GM18909 (cell line): Measurements from ENCODE around the gene OTUD1.

Experiments
- ATAC-seq: cut with Tn5 transposase; IDR thresholded peaks from one replicate; pipeline ENCODE4 v1.9.1; 2021; ENCODE audit warnings: mild to moderate bottlenecking; ENCODE audit not compliant: unreplicated experiment, poor library complexity

OTUD1 gene

DNA sequence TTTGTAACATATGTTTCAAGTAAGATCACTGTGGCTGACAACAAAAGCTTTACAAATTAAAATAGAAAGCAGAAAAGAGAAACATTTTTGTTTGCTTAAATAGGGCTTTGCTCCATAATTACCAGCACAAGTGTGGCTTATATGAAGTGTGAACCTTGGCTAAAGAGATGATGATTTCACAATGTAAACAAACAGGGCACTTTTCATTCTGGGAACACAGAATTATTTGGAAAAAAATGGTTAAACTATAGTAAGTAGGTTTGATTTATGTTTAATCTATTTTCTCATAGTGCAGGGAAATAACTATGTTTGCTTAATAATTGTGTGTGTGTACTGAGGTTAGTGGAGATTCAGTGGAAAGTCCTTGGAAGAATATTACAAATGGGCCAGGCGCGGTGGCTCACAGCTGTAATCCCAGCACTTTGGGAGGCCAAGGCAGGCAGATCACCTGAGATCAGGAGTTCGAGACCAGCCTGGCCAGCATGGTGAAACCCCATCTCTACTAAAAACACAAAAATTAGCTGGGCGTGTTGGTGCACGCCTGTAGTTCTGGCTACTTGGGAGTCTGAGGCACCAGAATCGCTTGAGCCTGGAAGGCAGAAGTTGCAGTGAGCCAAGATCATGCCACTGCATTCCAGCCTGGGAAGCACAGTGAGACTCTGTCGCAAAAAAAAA, 19.1 kb upstream of the OTUD1 start:
- ATAC-seq = no peak

DNA sequence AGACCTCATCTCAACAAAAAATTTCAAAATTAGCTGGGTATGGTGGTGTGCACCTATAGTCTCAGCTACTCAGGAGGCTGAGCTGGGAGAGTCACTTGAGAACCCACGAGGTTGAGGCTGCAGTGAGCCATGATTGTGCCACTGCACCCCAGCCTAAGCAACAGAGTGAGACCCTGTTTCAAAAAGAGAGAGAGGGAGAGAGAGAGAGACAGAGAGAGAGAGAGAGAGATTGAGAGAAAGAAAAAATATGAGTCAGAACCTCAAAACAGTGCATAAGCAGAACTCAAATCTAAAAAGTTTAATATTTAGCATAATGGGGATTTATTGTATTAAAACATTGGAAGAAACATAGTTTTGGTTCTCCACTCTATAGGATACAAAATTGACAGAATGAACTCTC, 17.5 kb upstream of the OTUD1 start:
- ATAC-seq = no peak

DNA sequence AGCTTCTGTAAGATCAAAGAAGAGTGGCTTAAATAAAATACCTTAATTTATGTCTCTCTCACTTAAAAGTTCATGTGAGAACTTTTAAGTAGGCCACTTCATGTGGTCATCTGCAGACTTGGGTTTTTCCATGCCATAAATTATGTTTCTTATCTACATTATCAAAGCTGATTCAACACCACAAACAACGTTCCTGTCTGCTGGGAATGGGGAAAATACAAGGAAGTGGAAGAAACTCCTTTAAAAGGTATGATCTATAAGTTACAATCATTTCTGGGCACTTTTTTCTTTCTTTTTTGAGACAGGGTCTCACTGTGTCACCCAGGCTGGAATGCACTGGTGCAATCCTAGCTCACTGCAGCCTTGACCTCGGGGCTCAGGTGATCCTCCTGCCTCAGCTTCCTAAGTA, 16.9 kb upstream of the OTUD1 start:
- no peak for ATAC-seq

DNA sequence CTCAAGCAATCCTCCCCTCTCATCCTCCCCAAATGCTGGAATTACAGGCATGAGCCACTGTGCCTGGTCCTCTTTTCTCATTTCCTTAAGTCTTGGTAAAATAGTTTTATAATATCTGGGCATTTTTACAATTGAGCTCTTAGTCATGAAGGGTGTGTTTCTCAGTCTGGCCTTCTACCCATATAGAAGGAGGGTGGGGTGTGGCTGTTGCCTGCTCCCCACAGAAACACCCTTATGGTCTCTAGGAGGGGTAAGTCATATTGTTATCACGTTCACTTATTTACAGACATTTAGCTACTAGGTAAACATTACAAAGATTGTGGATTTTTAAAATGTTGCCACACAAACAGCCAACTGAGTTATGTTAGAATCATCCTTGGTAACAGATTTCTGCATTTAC, 6.7 kb upstream of the OTUD1 start:
- ATAC-seq = no peak

DNA sequence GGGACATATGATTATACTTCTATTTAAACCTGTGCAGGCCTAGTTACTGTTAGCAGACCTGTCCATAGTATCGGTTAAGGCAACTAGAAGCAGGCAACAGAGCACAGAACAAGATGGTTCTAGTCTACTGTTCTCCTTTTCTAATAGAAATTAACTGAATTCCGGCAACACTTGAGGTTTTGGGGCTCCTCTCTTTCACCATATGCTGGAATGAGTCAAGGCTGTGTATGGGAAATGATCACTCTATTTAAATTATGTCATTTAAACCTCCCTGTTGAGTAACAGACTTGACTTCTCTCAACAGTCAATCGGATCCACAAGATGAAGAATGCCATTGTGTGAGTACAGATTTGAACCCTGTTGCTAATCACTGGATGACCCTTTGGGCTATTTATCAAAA, 6.2 kb upstream of the OTUD1 start:
- ATAC-seq = no peak

DNA sequence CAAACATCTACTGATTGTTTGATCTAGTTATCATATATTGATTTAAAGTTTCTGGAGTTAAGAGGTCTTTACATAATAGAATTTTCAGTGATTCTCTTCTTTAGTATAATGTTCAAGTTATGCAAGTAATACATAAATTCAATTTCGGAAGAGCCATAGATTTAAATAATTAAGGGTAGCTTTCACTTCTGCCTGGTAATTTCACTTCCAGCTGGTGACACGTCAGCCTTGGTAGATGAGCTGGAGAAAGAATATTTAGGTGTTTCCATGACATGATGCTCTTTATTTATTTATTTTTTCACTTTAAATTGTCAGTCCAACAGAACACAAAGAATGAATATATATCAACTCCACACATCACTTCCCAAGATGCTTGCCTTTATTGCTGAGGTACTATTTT, 5.2 kb upstream of the OTUD1 start:
- no peak for ATAC-seq

DNA sequence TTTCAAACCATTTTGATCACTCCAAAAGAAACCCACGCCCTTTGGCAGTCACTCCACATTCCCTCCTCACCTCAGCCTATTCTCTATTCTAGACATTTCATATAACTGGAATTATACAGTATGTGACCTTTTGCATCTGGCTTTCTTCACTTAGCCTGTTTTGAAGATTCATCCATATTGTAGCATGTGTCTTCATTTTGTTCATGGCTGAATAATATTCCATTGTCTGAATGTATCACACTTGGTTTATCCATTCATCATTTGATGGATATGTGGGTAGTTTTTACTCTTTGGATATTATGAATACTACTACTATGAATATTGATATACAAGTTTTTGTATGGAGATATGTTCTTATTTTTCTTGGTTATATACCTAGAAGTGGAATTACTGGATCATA, 3.5 kb upstream of the OTUD1 start:
- ATAC-seq = no peak

DNA sequence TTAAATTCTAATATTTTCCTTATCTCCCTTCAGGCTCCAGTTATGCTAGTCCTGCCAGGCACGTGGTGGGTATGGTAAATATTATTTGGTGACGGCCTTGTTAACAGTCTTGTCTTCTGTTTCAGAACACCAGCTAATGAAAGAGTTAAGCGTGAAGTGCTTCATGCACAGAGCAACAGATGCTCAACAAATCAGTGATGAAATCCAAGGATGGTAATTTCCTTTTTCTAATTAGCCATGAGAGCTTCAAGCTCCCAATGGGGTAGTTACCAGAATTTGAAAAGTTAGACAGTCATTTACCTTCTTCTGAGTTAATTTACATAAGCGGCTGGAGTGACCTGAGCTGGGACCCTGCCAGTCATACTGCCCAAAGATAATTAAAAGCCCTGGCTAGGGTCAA, 1.9 kb upstream of the OTUD1 start:
- no peak for ATAC-seq

DNA sequence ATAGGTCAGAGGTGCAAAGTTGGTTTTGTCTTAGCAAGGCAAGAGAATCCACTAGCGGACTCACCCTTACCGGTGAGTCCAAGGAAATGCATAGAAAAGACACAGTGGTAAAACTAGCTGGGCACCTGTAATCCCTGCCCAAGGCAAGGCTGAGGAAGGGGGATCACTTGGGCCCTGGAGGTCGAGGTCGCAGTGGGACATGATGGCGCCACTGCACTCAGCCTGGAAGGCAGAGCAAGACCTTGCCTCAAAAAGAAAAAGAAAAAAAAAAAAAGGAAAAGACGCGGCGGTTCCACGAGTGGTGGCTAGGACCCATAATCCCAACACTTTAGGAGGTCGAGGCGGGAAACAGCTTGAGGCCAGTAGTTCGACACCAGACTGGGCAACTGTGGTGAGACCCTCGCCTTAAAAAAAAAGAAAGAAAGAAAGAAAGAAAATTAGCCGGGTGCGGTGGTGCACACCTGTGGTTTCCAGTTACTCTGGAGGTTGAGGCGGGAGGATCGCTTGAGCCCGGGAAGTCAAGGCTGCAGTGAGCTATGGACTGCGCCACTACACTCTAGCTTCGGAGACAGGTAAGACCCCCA, 820 bp upstream of the OTUD1 start:
- ATAC-seq = no peak

DNA sequence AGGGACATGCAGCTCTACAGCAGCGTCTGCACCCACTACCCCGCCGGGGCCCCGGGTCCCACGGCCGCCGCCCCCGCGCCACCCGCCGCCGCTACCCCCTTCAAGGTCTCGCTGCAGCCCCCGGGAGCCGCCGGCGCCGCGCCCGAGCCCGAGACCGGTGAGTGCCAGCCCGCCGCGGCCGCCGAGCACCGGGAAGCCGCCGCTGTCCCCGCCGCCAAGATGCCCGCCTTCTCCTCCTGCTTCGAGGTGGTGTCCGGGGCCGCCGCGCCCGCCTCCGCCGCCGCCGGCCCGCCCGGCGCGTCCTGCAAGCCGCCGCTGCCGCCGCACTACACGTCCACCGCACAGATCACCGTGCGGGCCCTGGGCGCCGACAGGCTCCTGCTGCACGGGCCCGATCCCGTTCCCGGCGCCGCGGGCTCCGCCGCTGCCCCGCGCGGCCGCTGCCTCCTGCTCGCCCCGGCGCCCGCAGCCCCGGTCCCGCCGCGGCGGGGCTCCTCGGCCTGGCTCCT, 631 bp downstream of the OTUD1 start:
- peak; percentile 17 for ATAC-seq

DNA sequence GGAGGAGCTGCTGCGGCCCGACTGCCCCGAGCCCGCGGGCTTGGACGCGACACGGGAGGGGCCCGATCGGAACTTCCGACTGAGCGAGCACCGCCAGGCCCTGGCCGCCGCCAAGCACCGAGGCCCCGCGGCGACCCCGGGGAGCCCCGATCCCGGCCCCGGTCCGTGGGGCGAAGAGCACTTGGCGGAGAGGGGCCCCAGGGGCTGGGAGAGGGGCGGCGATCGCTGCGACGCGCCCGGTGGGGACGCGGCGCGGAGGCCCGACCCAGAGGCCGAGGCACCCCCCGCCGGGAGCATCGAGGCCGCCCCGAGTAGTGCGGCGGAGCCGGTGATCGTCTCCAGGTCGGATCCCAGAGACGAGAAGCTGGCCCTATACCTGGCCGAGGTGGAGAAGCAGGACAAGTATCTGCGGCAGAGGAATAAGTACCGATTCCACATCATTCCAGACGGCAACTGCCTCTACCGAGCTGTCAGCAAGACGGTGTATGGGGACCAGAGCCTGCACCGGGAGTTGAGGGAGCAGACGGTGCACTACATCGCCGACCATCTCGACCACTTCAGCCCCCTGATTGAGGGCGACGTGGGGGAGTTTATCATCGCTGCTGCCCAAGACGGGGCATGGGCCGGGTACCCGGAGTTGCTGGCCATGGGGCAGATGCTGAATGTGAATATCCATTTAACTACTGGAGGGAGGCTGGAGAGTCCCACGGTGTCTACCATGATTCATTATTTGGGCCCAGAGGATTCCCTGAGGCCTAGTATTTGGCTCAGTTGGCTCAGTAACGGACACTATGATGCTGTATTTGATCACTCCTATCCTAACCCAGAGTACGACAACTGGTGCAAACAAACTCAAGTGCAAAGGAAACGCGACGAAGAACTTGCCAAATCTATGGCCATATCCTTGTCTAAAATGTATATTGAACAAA, 1.4 kb downstream of the OTUD1 start:
- peak; percentile 16 for ATAC-seq

DNA sequence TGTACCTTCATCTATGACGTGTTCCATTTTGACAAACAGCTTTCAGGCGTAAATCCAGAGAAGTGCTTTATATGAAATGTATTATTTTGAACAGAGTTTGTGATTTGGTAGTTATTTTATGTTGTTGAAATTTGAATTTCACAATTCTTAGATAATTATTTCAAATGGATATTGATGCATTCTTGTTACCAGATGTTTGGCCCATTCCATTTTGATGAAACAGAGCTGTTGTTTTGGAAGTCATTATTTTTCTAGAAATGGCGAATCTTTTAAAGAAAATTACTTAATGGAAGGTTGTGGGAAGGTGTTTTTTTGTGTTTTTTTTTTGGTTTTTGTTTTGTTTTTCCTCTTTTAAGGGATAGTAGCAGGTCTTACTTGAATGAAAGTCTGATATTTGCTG, 2.4 kb downstream of the OTUD1 start:
- no peak for ATAC-seq

DNA sequence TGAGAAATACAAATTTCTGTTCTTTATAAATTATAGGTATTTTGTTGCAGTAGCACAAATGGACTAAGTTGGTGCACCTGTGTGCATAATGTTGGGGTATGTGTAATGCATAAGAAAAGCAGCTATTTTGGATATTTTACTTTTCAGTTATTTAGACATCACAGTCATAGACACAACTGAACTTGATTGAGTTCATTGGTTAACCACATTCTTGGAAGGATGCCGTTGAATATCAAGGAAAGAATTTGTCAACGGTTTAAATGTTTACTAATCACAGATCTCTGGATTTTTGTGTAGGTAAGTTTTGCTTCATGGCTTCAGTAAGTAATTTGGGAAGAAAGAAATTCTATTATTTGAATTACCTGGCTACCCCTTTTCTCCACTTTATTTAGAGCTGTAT, 4.1 kb downstream of the OTUD1 start:
- no peak for ATAC-seq

DNA sequence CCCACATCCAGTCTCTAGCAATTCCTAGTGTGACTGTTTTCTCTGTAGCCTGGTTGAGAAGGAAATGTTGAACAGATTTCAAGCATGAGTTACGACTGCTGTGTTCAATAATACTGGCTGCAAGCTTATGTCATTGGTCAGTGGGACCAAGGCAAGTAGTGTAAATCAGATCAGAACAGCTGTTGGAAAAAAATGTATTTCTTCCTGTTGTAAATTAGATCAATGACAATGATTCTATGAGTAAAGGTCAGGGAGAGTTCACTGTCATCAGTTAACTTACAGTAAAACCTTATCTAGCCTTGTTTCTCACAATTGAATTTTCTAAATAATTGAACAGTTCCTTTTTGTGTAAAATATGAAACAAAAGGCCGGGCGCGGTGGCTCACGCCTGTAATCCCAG, 6.7 kb downstream of the OTUD1 start:
- ATAC-seq = no peak

DNA sequence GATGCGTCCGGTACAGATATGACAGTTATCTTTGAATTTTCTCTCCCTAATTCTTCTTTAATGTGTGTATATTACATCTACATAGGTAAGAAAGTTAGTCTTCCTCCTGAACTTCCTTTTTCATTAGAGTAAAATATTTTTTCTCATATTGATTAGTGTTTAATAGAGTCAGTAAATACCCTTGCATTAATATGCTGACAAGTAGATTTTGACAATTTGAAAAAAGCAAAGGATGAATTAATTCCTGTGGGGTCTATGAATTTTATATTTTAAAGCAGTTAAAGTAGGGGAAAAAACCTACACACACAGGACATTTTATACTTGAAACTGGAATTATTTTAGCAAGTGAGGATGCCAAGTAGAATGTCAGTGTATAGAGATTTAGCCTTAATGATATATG, 9.4 kb downstream of the OTUD1 start:
- ATAC-seq = no peak

DNA sequence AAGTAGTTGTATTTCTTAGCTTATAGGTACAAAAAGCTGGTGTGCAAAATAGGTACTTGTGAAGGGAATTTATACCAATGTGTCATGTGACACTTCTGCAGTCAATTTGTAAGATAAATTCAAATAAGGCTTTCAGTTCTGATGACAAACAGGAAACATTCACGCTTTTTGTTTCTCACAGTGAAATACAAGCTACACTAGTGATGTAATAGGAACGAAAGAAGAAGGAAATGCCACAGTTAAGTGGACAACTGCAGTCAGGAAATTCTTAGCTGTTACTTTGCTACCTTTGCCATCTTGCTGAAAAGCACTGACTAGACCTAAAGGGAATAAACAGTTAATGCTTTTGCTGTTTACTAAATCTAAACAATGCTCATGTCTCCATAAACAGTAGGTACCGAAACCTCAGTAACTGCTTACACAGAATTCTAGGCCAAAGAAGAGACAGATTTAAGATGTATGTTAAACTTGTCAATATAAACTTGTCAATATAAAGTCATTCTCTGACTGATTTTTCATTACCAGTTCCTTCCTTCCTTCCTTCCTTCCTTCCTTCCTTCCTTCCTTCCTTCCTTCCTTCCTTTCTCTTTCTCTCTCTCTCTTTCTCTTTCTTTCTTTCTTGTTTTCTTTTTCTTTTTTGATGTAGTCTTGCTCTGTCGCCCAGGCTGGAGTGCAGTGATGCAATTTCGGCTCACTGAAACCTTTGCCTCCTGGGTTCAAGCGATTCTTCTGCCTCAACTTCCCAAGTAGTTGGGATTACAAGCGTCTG, 10.1 kb downstream of the OTUD1 start:
- peak; percentile 89 for ATAC-seq

DNA sequence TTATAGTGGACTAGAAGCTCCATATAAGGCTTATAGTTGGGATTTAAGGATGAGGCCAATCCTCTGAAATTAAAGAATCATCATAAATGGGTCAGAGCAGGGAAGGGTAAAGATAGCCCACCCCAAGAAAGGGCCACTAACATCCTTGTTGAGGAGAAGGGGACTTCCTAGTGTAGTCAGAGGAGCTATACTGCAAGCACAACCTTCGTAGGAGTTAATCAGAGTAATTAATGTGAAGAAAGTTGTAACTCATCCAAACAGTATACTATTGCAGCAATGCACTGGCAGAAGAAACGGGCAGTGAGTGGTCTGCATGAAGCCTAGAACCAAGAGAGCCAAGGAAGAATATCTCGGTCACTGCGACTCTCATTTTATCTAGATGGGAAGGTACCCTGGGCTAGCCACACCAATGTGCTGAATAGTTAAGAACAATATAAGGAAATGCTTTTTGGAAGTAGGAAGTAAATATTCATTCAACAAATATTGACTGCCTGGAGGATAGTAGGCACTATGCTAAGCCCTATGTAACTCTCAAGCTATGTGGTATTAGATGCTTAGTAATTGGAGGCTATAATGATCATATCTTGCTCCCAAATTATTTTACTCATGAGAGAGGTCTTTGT, 13.3 kb downstream of the OTUD1 start:
- no peak for ATAC-seq

DNA sequence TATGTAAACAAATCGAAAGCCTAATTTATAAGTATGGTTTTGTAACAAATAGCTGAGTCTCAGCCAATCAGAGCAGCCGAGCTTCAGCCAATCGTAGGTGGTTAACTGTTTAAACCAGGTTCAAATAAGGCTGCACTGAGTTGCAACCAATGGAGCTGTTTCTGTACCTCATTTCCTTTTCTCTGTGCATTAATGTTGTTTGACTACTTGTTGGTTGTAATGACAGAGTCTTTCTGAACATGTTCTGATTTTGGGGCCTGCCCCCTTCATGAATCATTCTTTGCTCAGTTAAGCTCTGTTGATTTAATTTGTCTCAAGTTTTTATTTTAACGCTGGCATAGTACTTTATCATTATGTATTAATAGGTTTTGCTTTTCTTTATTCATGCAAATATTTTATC, 14.6 kb downstream of the OTUD1 start:
- no peak for ATAC-seq

DNA sequence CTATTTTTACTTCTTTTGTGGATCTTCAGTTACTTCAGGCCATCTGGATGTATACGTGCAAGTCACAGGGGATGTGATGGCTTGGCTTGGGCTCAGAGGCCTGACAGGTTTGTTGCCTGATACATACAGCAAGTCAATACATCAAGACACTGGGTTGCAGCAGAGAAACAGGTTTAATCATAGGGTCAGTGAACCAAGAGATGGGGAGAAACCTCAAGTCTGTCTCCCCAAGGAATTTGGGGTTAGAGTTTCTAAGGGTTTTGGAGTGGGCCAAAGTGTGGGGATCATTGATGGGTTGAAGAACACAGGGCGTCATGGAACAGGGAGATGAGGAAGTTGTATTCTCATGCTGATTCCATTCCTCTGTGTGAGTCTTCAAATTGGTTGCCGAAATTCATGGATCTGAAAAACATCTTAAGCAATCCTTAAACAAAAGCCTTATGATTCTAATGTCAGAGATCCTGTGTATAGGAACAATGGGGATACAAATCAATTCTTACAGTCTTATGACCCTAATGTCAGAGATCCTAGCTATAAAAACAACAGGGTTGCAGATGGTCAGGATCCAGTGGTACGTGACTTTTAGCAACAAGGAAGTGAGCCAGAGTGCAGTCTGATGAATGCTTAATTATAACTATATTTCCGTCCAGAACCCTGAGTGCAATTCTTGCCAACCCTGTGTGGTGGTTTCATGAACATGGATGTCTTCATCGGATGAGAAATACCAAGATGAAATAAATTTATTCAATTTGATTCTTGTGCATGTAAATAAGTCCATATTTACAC, 18.9 kb downstream of the OTUD1 start:
- ATAC-seq = no peak
